Esophagus muscularis mucosa (tissue), 3 donors: ENCODE results near the gene TUBA4B.
A peak's percentile ranks its signal among the peaks of the same experiment; 100 is the strongest.

ENCODE experiments used
- CTCF ChIP-seq, 3 experiments: fragments of 200-600 bp in 2 of 3; fragments of 450-650 bp in 1 of 3; sonication (generic) in 2 of 3; IDR thresholded peaks; one replicate each; pipeline ENCODE4 v1.5.1; 2017 to 2019; ENCODE audit warnings: antibody characterized with exemption in 3 of 3, mild to moderate bottlenecking in 2 of 3, moderate library complexity in 1 of 3
- POLR2A ChIP-seq: fragments of 450-650 bp; IDR thresholded peaks from one replicate; pipeline ENCODE4 v1.6.1; 2017; ENCODE audit warnings: antibody characterized with exemption, moderate library complexity, mild to moderate bottlenecking, low read depth

GRCh38 chr2:219279151-219279915 is 26.3 kb downstream of the TUBA4B start, which contains the start of gene DNAJB2:
- peak in 2 of 3 experiments; percentile 2 to 10 for TF ChIP-seq CTCF (IDR thresholded peaks at IDR 0.05)
- TF ChIP-seq POLR2A = peak; percentile 85
